SK-N-SH treated with all-trans-retinoic acid at 6 μM for 48 hours (cell line): Measurements from ENCODE around the gene WNK2.

ENCODE experiments used
- ESRRG ChIP-seq: fragments of 250-450 bp; sonication (Bioruptor Pico); IDR thresholded peaks from 2 replicates; pipeline ENCODE4 v1.6.1; 2021; ENCODE audit warnings: mild to moderate bottlenecking
- OSR1 ChIP-seq: fragments of 250-450 bp; sonication (Bioruptor Pico); IDR thresholded peaks from 2 replicates; pipeline ENCODE4 v1.8.0; 2022; ENCODE audit warnings: moderate library complexity, mild to moderate bottlenecking, inconsistent platforms
- PATZ1 ChIP-seq: fragments of 250-450 bp; sonication (Bioruptor Pico); IDR thresholded peaks from 2 replicates; pipeline ENCODE4 v1.8.0; 2020; ENCODE audit warnings: mild to moderate bottlenecking, moderate library complexity, borderline replicate concordance
- POU6F1 ChIP-seq: fragments of 250-450 bp; sonication (Bioruptor Pico); IDR thresholded peaks from 2 replicates; pipeline ENCODE4 v1.8.0; 2021; ENCODE audit warnings: low read depth, mild to moderate bottlenecking, moderate library complexity, borderline replicate concordance
- RARB ChIP-seq: fragments of 250-450 bp; sonication (Bioruptor Pico); IDR thresholded peaks from 2 replicates; pipeline ENCODE4 v1.8.0; 2021; ENCODE audit warnings: mild to moderate bottlenecking, moderate library complexity

GRCh38 chr9:93298498-93299417, 114.8 kb downstream of the WNK2 start:
- TF ChIP-seq POU6F1 (CRISPR knock-in tag) (no peak), PATZ1 (CRISPR knock-in tag) (no peak), ESRRG (CRISPR knock-in tag) (no peak), RARB (CRISPR knock-in tag) (no peak), OSR1 (CRISPR knock-in tag) (no peak)
